Measurements from ENCODE around the gene ANKH. TPM values are rescaled to one million over a fixed set of nuclear protein-coding genes. Genes with fewer than 3 reads are reported as not detected.

The ANKH gene
- polyA plus RNA-seq, 1 donor (not counting 4 experiments of a cell fraction or from before 2014, with no cell fraction given), result 13.8 TPM

DNA sequence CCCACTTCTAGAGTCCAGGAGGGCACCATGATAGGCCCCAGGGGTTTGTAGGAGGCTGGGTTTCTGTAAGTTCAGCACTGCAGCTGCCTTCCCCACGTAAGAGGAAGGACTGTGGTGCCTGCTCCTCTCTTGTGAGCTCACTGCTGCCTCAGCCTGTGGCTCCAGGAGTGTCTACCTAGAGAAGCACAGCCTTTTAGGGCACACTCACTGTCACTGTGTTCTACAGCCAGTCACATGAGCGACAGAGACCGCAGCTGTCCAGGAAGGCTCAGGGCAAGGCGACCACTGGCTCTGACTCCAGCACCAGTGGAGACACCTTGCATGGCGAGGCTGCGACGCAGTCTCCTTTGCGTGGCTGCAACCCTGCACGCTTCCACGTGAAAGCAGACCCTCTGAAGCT is 134.3 kb downstream of the ANKH start:
- TF ChIP-seq EZH2 (IDR thresholded peaks at IDR 0.05; ENCODE audit: low read length) (no peak), CTCF (optimal IDR thresholded peaks at IDR 0.05 in 1 of 3, IDR thresholded peaks at IDR 0.05 in 1 of 3, conservative IDR thresholded peaks at IDR 0.05 in 1 of 3; ENCODE audit: extremely low read depth in 1 of 3, insufficient read depth in 2 of 3, low read length in 3 of 3) (no peak)
- Histone ChIP-seq H3K4me3 (ENCODE audit: control insufficient read depth in 2 of 3, extremely low read depth in 1 of 3, insufficient read depth in 2 of 3, low read depth in 1 of 3, low read length in 3 of 3) (no peak overlapping the region), H3K9ac (ENCODE audit: control insufficient read depth, extremely low read depth, insufficient read depth, low read length) (no peak overlapping the region), H3K27ac (ENCODE audit: control insufficient read depth, insufficient read depth, low read length) (no peak overlapping the region), H3K27me3 (ENCODE audit: control insufficient read depth, extremely low read depth, insufficient read depth, low read length) (no peaks in the 10 kb centered on the region), H3K36me3 (ENCODE audit: control insufficient read depth in 2 of 2, extremely low read depth in 1 of 2, insufficient read depth in 2 of 2, low read length in 2 of 2) (no peaks in the 10 kb centered on the region), H3K9me3 (ENCODE audit: control insufficient read depth, low read depth, low read length) (no peaks in the 10 kb centered on the region), H2AFZ (ENCODE audit: control insufficient read depth, low read length) (no peak overlapping the region), H4K20me1 (ENCODE audit: control insufficient read depth, extremely low read depth, insufficient read depth, low read length) (no peaks in the 10 kb centered on the region), H3K79me2 (ENCODE audit: control insufficient read depth, insufficient read depth, low read length) (no peaks in the 10 kb centered on the region), H3K4me1 (ENCODE audit: control insufficient read depth, extremely low read depth, insufficient read depth, low read length) (peaks cover 11% of the 10 kb centered on the region), H3K9me1 (ENCODE audit: control insufficient read depth, extremely low read depth, insufficient read depth, low read length) (no peaks in the 10 kb centered on the region), H3K4me2 (ENCODE audit: control insufficient read depth, extremely low read depth, insufficient read depth, low read depth, low read length) (no peak overlapping the region)
- no peak for FAIRE-seq
- DNase-seq (ENCODE audit: low read depth, low spot score), result no peak
- dilution Hi-C loops (cut with MboI; ENCODE audit: extremely low pct_ligation_motif_present, low sequenced_read_pairs), result no loop called here

DNA sequence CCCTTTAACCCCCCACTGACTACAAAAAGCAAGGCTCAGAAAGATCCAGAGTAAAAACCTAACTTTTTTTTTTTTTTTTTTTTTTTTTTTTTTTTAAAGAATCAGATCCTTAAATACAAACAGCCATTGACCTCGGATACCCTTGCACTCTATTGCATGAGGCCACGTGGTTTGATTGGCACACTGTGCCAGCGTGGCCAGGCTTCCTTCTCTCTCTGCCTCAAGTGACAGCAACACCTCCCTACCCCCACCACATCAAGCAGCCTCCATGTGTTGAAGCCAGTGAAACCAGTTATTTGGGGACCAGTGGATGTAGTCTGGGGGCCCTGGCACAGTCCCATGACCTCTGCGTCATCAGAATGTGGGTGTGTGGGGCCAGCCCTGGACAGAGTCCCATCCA is 135.6 kb downstream of the ANKH start:
- DNase-seq (ENCODE audit: low read depth, low spot score), result no peak
- Histone ChIP-seq H3K27ac (ENCODE audit: control insufficient read depth, insufficient read depth, low read length) (no peak overlapping the region), H3K9me3 (ENCODE audit: control insufficient read depth, low read depth, low read length) (no peaks in the 10 kb centered on the region), H3K9ac (ENCODE audit: control insufficient read depth, extremely low read depth, insufficient read depth, low read length) (no peak overlapping the region), H3K4me1 (ENCODE audit: control insufficient read depth, extremely low read depth, insufficient read depth, low read length) (peaks cover 11% of the 10 kb centered on the region), H3K79me2 (ENCODE audit: control insufficient read depth, insufficient read depth, low read length) (no peaks in the 10 kb centered on the region), H3K36me3 (ENCODE audit: control insufficient read depth in 2 of 2, extremely low read depth in 1 of 2, insufficient read depth in 2 of 2, low read length in 2 of 2) (no peaks in the 10 kb centered on the region), H3K4me3 (ENCODE audit: control insufficient read depth in 2 of 3, extremely low read depth in 1 of 3, insufficient read depth in 2 of 3, low read depth in 1 of 3, low read length in 3 of 3) (no peak overlapping the region), H4K20me1 (ENCODE audit: control insufficient read depth, extremely low read depth, insufficient read depth, low read length) (no peaks in the 10 kb centered on the region), H3K9me1 (ENCODE audit: control insufficient read depth, extremely low read depth, insufficient read depth, low read length) (no peaks in the 10 kb centered on the region), H2AFZ (ENCODE audit: control insufficient read depth, low read length) (no peak overlapping the region), H3K4me2 (ENCODE audit: control insufficient read depth, extremely low read depth, insufficient read depth, low read depth, low read length) (no peak overlapping the region), H3K27me3 (ENCODE audit: control insufficient read depth, extremely low read depth, insufficient read depth, low read length) (no peaks in the 10 kb centered on the region)
- dilution Hi-C loops (cut with MboI; ENCODE audit: extremely low pct_ligation_motif_present, low sequenced_read_pairs), result no loop called here
- no peak for TF ChIP-seq CTCF (optimal IDR thresholded peaks at IDR 0.05 in 1 of 3, IDR thresholded peaks at IDR 0.05 in 1 of 3, conservative IDR thresholded peaks at IDR 0.05 in 1 of 3; ENCODE audit: extremely low read depth in 1 of 3, insufficient read depth in 2 of 3, low read length in 3 of 3)
- no peak for TF ChIP-seq EZH2 (IDR thresholded peaks at IDR 0.05; ENCODE audit: low read length)
- no peak for FAIRE-seq
